NCI-H748 (cell line): Measurements from ENCODE around the gene DLK1.

Experiments used
- DNase-seq: peaks from one replicate; lab custom pipeline; 2025; ENCODE audit not compliant: unreplicated experiment; lab: John Stamatoyannopoulos, UW

DLK1 gene

DNA sequence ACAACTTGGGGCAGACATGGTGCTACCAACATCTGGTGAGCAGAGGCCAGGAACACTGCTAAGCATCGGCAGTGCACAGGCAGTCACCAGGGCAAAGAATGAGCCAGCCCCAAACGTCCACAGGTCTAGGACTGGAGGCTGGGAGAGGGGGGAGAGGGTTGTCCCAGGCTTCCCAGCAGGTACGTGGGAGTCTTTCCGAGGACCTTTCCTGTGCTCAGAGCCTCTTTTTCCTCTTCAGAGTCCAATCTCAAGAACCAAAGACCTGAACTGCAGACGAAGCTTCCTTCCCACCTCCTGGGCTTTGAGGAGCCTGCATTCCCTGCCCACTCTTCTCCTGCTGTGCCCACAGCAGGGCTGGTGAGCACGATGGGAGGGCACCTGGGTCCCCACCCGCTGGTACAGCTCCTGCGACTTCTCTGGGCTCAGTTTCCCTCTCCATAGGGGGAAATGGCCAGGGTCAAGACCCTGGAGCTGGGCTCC lies 48.7 kb downstream of the DLK1 start:
- DNase-seq: no peak

DNA sequence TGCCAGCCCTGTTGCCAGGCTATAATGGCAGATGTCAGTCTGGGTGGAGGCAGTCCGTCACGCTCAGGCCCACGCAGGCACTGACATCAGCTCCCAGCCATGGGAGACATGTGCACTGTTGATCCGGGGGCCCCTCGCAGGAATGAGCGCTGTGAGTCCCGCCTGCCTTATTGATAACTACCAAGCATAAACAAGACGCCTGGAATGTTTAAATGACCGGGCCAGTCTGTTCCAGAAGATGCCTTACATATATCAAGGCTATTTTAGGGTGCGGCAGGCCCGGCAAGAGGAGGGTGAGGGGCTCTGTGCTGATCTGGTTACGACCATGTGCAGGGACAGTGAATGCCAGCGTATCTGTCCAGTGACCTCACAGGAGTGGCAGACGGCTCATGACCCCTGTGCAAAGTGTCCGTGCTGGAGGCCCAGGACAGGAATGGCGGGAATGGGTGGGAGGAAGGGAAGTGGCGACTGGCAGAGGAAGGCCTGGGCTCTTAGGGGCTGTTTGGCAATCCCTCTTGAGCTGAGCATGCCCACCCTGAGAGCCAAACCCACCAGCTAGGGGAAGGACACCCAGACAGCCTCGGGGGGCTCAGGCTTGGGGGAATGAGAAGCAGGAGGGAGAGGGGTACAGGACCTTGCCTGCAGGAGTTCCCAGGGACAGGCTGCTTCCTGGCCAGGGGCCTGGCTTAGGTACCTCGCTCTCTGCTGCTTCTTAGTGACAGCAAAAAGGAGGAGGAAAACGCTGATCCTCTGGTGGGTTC lies 49.3 kb downstream of the DLK1 start:
- no peak for DNase-seq

DNA sequence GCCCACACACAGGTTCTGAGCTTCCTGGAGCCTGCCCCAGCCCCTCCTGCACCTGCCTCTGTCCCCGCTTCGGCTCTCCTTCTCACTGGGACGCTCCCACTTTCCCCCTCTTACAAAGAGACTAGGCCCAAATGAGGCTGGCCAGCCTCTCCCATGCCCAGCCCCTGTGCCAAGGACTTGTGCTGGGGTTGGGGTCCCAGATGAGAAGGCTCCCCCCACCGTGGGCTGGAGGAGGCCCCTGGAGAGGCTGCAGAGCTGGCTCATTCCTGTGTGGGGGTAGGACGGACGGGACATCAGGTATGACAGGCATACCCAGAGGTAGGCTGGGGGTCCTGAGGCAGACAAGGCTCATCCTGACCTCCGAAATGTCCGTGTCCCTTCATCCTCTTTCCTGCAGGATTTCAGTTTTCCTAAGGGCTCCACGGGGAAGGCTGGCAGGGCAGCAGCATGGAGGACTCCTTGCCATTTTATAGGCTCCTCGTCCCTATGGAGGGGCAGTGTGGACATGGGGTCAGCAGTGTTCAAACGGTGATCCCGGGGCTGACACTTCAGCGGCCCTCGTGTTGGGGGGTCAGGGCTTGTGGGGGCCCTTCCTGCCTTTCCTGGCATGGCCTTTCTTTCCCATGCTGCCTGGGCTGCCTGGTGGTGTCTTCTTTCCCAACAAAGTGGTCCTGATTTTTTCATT lies 50.1 kb downstream of the DLK1 start:
- no peak for DNase-seq

DNA sequence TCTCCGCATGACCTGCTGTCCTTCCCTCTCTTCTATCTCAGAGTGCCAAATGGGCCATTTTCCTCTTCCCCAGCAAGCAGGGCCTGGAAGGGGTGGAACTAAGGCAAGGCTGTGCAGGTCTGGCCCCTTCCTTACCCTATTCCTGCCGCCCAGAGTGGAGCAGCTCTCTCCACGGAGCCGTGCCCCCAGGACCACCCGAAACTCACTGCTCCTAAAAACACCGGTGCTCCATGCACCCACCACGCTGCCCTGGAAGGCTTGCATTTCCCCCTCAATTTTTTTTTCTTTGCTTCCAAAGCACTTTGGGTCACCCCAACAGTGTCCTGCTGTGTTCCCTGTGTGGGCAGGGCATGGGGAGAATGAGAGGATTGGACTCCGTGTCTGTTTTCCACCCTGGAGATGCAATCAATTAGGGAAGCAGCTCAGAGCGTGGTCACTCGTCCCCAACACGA lies 50.7 kb downstream of the DLK1 start:
- no peak for DNase-seq

DNA sequence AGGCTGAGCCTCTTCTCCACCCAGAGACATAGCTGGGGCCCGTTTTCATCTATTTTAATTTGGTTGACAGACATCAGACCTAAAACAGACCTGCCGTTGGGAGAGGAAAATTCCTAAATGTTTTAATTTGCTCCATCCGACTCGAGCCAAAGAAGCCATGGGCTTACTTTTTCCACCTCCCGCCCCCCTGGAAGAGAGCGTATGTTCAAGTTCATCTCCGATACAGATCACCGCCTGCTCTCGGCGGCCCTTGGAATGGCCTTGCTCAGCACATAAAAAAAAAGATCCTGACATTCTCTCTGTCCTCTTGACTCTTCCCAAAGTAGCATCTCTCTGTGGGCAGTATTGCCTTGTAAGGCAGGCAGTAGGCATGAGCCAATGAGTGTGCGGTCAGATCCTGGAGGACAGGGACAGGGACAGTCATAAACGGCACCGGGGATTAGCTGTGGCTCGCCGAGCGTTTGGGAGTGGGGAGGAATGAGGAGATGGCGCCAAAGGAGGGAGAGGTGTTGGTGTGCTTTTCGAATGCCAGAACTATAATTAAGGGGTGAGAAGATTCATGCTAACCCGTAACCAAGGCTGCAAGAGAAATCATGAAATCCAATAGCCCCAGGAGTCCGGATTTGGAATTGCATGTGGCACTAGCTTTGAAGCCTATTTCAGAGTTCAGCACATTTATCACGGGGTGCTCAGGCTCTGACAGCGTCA lies 51.3 kb downstream of the DLK1 start:
- no peak for DNase-seq

DNA sequence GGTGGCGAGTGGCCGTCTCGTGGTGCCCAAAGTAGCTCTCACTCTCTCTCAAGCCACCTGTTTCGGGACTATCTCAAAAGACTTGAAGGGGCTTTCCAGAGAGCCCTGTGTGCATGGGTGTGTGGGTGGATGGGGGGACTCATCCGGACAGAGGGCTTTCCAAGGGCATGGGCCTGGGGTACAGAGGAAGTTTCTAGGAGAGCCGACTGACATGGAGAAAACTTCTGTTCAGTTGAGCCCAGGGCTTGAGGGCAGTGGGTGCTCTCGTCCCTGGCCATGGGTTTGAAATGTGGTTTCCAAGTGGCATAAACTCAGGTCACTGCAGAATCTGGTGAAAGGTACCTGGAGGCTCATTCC lies 51.8 kb downstream of the DLK1 start:
- no peak for DNase-seq

DNA sequence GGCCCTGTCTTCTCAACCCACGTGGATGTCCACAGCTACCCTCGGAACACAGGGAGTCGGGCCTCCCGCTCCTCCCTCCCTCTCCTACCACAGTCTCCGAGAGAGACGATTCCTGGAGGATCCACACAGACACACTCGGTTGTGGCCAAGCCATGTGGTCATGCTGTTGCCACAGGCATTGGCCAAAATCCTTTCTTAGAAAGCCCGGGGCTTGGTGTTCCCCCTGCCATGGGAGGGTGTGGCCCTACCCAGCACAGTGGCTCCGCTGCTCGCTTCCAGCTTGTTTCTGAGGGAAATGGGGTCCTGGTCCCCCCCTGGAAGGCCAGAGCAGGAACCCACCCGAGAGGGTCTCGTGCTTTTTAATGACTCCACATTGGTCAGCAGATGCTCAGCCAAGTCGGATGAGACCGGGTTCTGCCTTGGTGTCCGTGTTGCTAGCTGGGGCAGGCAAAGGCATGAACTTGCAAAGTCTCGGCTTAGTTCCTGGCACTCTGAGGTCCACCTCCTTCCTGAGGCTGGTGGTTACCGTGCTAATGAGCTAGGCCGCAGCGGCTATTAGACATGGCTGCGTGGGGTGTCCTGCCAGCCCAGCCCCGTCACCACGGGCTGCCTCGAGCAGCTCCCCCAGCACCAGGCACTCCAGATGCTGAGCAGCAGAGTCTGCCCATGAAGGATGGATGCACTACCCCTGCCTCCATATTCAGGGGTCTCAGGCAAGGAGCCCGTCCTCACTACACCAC lies 52.4 kb downstream of the DLK1 start:
- DNase-seq: no peak

DNA sequence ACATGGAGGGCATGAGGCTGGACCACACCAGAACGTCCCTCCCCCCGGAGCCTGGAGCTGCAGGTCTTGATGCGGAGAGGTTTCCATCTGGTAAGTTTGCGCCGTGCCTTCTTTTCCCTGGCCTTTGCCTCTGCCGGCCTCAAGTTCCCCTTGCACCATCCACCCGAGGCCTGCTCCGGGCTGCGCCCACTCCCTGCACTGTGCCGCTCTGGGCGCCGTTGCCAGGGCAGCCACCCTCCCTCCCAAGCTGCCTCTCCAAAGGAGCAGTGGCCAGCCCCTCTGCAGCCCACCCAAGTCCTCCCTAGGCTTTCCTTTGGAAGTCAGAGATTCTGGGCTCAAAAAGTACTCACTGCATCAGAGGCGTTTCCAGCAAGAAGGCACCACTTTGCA lies 53.0 kb downstream of the DLK1 start:
- DNase-seq: no peak

DNA sequence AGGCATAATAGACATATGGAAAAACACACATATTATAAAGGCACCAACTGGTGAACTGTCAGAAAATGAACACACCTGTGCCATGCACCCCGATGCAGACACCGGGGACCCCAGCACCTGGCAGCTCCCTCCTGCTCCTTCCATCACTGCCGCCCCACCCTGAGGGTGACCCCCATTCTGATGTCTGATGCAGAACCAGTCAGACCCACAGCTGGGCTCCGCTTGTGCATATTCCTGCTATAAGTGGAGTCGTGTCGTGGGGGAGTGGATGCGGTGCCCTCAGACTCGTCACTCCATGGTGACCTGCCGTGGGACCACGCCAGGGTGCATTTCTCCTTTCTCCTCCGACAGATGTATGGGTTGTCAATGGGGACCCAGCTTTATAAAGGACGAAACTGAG lies 53.6 kb downstream of the DLK1 start:
- DNase-seq: no peak

DNA sequence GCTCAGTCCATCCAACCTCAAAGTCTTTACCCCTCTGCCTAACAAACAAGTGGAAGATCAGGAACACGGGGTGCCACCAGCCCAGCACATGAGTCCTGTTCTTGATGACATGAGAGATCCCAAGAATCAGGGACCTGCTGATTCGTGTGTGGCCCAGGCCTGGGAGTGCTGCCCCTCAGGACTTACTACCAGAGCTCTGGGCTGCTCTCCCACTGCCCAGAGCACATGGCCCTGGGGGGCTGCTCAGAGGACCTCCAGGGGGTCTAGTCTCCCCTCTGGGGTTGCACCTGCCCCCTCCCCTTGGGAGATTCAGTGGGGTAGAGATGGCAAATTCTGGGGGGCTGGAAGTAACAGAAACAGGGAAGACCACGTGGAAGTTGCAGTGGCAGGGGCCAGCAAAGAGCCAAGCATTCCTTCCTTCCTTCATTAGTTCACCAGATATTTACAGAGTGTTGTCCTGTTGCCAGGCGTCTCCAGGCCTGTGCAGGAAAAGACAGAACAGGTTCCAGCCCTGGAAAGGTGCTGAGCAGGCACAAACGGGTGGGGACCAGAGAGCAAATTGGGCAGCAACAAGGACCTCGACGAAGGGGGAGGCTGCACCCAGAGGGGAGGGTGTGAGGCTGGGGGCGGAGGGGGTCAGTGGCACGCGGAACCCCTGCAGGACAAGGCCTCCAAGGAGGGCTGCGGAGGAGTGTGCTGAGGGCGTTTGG lies 54.1 kb downstream of the DLK1 start:
- no peak for DNase-seq

DNA sequence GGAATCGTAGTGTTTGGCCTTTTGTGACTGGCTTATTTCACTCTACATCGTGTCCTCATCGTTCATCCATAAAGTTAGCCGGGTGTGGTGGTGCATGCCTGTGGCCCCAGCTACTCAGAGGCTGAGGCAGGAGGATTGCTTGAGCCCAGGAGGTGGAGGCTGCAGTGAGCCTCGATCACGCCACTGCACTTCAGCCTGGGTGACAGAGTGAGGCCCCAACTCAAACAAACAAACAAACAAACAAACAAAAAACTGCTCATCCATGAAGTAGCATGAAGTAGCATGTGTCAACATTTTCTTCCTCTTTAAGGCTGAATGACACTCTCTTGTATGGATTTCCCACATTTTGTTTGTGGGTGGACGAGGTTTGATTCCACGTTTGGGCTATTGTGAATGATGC lies 55.3 kb downstream of the DLK1 start:
- DNase-seq: no peak

DNA sequence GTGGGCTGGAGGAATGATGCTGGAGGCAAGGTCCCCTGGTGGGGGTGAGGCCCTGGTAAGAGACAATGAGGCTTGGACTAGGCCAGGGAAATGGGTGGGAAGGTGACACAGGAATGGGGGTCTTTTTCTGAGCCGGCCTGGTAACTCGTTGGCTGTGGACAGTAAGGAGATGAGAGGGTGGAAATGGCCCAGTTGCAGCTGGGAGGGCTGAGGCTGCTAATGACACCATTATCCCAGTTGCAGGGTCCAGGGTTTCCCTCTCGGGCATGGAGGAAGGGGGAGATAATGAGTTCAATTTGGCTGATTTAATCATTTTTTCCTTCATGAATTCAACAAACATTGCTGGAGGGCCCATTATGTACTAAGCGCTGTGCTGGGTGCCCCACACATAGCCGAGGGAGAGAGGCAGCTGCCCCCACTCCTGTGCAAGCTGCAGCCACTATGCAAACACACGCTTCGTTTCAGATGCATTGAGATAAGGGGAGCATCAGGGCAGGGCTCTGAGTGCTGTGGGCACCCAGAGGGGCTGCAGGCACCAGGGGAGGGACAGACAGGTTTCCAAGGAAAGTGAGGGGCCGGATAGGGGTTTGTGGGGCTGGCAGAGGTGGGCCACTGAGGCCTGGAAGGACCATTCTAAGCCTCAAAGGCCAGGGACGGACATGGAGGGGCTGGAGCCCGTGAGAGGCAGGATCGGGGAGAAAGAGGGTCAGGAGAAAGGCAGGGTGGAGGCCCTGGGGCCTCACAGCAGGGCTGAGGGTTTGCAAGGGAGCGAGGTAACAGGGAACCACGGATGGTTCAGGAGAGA lies 56.0 kb downstream of the DLK1 start:
- DNase-seq: peak; percentile 98

DNA sequence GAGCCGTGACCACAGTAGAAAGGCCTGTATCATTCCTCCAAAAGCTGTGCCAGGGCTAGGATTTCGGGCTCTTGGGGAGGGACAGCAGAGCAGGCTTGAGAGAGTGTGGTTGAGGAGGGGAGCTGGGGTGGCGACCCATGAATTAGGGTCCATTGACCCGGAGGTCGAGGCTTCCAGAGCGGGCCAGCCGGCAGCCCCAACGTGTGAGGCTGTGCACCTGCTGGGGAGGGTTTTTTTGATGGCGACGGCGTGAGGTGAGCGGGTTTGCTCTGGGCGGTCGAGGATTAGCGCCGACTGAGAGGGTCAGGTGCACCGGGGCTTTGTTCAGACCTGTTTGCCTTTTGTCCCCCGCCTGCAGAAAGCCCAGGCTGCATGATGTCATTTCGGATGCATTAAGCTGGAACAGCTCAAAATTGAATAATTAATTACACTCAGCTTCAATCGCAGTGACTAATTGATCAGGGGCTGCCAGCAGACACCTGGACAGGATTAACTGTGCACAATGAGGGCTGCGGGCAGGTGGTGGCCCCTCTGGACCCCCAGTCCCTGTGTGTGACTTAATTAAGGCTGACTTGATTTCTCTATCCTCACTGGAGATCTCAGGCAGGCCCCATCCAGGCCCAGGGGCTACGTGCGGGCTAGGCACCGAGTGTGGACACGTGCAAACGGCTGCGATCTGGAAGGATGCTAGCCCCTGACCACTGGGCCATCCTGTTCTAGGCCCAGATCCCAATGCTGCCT lies 57.1 kb downstream of the DLK1 start:
- peak; percentile 99 for DNase-seq

DNA sequence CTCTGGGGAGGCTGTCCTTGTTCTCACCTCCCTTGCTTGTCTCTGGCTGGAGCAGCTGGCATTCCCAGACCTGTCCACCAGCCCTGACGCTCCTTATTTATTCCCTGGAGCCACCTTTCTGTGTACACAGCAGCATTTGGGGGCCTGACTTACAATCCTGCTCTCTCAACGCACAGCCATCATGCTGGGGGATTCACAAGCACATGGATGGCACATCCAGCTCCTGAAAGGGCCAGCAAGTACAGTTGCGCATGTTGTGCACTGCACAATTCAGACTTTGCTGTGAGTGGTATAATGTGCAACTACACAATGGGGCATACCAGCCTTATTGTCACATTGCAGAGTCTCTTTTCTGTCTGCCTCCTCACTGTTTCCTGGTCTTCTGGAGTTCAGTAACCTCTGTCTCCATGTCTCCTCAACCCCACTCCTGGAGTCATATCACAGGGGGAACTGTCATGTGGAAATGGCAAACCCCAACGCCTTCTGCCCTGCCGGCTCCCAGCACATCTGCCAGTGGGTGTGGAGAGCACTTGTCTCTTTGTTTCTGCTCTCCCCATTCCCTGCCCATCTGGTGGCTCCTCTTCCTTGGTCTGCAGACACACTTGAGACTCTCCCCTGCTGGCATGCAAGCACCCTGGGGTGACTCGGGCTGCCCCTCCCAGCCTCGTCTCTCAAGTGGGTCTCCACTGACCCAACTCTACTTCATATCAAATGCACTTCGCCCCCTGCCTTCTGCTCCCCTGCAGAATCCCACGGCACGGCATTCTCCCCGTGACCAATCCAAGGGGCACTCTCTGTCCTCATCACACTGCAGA lies 58.0 kb downstream of the DLK1 start:
- DNase-seq: peak; percentile 65

DNA sequence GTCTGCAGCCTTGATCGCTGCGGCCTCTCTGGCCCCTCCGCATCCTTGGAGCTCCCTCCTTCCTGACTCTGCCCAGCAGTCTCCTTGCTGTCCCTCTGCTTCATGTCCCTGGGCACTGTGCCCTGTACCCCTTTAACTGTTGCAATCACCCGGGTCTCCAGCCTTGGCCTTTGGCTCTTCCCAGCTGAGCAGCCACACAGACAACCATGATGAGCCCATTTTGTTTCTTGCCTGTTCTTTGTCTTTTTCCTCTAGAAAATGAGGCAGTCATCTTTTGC lies 58.6 kb downstream of the DLK1 start:
- no peak for DNase-seq

DNA sequence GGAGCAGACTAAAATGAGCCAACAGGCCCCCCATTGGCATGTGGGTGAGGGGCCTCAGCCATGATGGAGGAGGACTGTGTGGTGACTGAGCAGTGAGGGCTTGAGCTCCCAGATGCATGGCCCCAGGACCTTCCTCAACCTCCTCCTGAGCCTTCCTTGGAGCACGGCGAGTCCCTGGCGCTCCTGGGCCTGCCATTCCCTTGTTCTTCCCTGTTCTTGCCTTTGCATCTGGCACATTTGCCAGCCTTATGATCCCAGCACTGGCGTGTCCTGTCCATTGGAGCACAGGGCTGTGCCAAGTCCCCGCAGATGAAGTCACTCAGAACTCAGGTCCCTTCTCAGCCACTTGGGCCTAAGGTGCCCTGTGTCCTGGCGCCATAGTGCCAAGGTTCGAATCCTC lies 58.9 kb downstream of the DLK1 start:
- DNase-seq: no peak

DNA sequence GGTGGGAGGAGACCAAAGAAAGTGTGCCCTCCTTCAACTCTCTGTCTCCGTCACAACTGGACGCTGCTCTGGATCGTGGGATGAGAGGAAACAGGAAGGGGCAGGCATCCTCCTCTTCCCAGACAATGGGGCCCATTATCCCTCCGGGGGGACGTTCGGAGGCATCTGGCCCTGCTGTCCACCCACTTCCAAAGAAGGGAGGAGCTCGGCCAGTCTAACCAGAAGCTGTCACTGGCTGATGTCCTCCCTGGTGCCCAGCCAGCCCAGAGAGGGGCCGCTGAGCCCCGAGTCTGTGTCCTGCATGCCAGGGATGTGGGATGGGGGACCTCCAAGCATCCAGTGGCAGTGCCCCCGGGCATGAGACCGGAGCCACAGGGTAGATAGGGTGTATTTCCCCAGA lies 59.4 kb downstream of the DLK1 start:
- DNase-seq: peak; percentile 35

DNA sequence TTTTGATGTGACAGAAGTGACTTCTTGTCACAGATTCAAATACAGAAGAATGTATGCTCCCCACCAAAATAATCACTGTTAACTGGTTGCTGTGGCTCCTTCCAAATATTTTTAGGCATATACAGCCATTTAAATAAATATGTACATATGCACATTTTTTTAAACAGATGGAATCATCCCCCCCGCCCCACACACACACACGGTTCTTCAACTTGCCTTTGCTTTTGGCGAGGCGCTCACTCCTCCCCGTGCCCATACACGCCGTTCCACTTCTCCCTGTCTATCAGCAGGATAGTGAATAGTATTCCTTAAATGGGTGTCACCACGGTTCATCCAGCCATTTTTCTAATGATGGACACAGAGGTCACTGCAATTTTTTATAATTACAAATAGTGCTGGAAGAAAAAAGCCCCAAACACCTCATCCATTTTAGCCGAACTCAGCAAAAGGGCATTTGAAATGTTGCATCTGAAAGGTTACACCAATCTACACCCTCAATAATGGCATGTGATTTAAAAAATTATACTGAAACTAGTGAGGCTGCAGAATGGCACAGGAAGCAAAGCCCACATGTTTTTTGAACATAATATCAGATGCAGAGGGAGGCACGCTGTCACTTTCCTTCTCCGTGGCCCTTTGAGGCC lies 60.0 kb downstream of the DLK1 start:
- no peak for DNase-seq
